GM18858 (cell line): ENCODE data around the gene ABCA10.
A peak's percentile ranks its signal among the peaks of the same experiment; 100 is the strongest.
"Not testable (repeated sequence)": the region's sequence is repeated elsewhere in the genome, so short reads cannot be mapped to it uniquely, and the experiment has no call there.

Source experiments
- ATAC-seq: cut with Tn5 transposase; IDR thresholded peaks from one replicate; pipeline ENCODE4 v1.9.1; 2021; ENCODE audit not compliant: unreplicated experiment

ABCA10 gene

GRCh38 chr17:69170377-69170776, 58.2 kb downstream of the ABCA10 start:
- ATAC-seq = no peak

GRCh38 chr17:69168642-69169041, 60.0 kb downstream of the ABCA10 start:
- not testable (repeated sequence) for ATAC-seq

DNA sequence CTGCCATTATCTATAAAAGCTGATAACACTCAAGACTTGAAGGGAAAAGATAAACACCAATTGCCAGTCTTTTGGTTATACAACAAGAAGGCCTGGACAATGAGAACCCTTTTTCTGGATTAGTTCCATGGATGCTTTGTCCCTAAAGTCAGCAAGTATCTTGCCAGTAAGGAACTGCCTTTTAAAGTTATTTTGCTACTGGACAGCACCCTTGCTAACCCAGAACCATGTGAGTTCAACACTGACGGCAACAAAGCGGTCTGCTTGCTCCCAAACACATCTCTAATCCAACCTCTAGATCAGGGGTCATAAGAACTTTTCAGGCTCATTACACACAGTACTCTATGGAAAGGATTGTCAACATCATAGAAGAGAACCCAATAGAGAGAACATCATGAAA, 61.7 kb downstream of the ABCA10 start:
- no peak for ATAC-seq

GRCh38 chr17:69164206-69164605, 64.4 kb downstream of the ABCA10 start:
- no peak for ATAC-seq

GRCh38 chr17:69159418-69159817, 69.2 kb downstream of the ABCA10 start:
- no peak for ATAC-seq

- ATAC-seq = no peak
Measured at GRCh38 chr17:69154267-69154666, 74.4 kb downstream of the ABCA10 start.

DNA sequence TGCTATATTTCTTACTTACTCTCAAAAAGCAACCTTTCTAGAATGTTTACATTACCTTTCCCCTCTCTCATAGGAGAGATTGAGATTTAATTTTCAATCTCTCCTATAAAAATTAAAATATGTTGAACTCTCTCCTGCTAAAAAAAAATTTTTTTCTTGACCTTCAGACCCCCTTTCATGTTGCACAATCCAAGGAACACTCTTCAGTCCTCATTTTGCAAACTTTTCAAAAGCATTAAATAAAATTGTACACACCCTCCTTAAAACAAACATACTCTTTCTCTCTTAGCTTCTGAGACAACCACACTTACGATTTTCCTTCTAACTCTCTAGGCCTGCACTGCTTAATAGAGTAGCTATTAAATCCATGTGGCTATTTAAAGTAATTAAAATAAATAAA, 78.3 kb downstream of the ABCA10 start:
- no peak for ATAC-seq

DNA sequence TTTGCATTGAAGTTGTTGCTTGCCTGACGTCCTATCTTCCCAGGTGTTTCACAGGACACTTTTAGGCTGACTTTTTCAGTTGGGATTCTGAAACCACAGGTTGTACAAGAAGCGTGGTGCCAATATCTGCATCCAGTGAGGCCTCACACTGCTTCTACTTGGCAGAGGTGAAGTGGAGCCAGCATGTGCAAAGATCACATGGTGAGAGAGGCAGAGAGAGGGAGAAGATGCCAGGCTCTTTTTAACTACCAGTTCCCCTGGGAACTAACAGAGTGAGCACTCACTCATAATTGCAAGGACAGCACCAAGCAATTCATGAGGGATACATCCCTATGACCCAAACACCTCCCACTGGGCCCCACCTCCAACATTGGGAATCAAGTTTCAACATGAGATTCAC, 81.2 kb downstream of the ABCA10 start:
- ATAC-seq = no peak

GRCh38 chr17:69144331-69145255, 84.0 kb downstream of the ABCA10 start:
- ATAC-seq = no peak

GRCh38 chr17:69143683-69144231, 84.9 kb downstream of the ABCA10 start:
- no peak for ATAC-seq

DNA sequence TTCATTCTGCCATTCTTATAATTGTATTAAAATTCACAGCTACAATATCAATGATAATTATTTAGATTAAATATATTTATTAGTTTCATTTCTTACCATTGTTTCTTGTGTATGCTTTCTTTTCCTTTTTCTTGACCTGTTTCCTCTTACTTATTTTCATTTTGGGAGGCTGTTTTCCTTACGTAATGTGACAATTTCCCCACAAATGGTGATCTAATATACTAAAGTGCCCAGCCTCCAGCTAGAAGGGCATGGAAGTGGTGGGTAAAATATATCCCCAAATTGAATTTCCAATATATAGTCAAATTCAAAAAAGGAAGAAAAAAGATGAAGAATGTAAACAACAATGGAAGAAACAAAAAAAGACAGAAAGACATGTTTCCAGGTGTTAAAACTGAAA, 85.5 kb downstream of the ABCA10 start:
- no peak for ATAC-seq

GRCh38 chr17:69142175-69142802, 86.3 kb downstream of the ABCA10 start:
- ATAC-seq = no peak

GRCh38 chr17:69141431-69142174, 87.0 kb downstream of the ABCA10 start, which contains the start of gene ABCA6:
Gene ABCA6, minus strand, starts transcription at chr17:69141895. Its CDS starts 1,192 bp downstream, at chr17:69140703.
- no peak for ATAC-seq

GRCh38 chr17:69134112-69134511, 94.5 kb downstream of the ABCA10 start:
- no peak for ATAC-seq

GRCh38 chr17:69130627-69131296, 97.9 kb downstream of the ABCA10 start:
- ATAC-seq = no peak

GRCh38 chr17:69123626-69124025, 105.0 kb downstream of the ABCA10 start:
- no peak for ATAC-seq

- ATAC-seq = no peak
Measured at GRCh38 chr17:69122065-69122464, 106.6 kb downstream of the ABCA10 start.

GRCh38 chr17:69117855-69118784, 110.5 kb downstream of the ABCA10 start:
- ATAC-seq = peak; percentile 38

- no peak for ATAC-seq
Measured at GRCh38 chr17:69111794-69112193, 116.8 kb downstream of the ABCA10 start.
